ENCODE measurements around the gene LRRN4. TPM values are rescaled to one million over a fixed set of nuclear protein-coding genes. Genes with fewer than 3 reads are reported as not detected.
"Not testable (repeated sequence)": the region's sequence is repeated elsewhere in the genome, so short reads cannot be mapped to it uniquely, and the experiment has no call there.

Gene LRRN4
- total RNA-seq, 4 donors from 2014 or later: not detected

DNA sequence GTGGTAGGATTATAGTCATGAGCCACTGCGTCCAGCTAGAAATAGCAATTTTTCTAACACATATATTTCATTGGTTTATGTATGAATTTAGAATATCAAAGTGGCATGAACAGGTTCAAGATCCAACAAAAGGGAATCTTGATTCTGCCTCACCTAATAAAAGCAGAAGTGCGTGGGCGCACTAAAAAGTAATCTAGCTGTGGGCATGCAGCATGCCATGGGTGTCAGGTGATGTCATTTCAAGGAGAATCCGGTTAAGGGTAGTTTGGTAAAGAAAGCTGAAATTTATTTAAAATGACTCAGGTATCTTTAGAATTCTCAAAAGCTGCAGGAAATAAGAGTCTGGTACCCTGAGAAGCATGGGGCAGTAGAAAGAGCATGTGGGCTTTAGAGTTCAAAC, 17.6 kb downstream of the LRRN4 start:
- 94 to 98% methylated on average over 4 of the region's 4 CpGs for WGBS, 2 donors
- H3K36me3 ChIP-seq: peaks cover 4 to 73% (median 17%) of the 10 kb centered on the region in 3 donors
- no peak overlapping the region for H3K27ac ChIP-seq
- DNase-seq (ENCODE audit: low spot score in 2 of 2): no peak
- H3K4me3 ChIP-seq: no peak overlapping the region
- H3K4me1 ChIP-seq: no peaks in the 10 kb centered on the region
- H3K27me3 ChIP-seq: no peaks in the 10 kb centered on the region
- no peaks in the 10 kb centered on the region for H3K9me3 ChIP-seq
- TF ChIP-seq EP300 (IDR thresholded peaks at IDR 0.05) (no peak), POLR2A (IDR thresholded peaks at IDR 0.05) (no peak)
- TF ChIP-seq, protein P1, sequence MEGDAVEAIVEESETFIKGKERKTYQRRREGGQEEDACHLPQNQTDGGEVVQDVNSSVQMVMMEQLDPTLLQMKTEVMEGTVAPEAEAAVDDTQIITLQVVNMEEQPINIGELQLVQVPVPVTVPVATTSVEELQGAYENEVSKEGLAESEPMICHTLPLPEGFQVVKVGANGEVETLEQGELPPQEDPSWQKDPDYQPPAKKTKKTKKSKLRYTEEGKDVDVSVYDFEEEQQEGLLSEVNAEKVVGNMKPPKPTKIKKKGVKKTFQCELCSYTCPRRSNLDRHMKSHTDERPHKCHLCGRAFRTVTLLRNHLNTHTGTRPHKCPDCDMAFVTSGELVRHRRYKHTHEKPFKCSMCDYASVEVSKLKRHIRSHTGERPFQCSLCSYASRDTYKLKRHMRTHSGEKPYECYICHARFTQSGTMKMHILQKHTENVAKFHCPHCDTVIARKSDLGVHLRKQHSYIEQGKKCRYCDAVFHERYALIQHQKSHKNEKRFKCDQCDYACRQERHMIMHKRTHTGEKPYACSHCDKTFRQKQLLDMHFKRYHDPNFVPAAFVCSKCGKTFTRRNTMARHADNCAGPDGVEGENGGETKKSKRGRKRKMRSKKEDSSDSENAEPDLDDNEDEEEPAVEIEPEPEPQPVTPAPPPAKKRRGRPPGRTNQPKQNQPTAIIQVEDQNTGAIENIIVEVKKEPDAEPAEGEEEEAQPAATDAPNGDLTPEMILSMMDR (IDR thresholded peaks at IDR 0.05): no peak

DNA sequence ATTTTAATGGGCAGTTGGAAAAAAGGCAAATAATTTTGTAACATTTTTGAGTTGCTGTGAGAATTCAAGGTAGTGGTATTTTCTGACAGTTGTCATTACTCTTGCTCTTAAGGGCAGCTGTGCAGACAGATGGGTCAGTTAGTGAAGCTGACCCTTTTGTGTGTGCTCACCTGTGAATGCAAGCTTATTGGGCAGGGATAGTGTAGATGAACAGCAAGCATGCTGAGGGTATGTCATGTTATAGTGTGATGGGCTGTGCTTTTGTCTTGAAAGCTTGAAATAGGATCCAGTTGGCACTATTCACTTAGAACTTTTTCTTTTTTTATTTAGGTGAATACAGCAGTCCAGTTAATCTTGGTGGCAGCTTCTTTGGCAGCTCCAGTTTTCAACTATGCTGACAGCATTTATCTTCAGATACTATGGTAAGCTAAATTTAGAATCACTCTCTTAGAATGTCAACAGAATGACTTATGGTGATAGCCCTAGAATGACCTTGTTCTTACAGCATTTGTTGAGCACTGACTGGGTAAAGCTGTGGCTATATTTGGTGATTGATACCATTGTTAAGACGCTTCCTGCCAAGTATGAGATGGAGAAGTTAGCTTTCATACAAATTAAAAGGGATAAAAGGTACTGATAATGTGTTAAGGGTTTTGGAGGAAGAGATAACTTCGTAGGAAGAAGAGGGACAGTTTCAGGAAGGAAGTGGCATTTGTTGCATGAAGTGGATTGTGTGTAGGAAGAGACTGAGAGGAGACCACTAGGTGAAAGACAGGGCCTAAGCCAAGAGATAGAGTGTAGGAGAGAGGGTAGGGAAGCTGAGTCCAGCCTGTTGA, 19.5 kb downstream of the LRRN4 start:
- H3K4me3 ChIP-seq: no peak overlapping the region
- TF ChIP-seq POLR2A (IDR thresholded peaks at IDR 0.05): no peak
- H3K9me3 ChIP-seq: no peaks in the 10 kb centered on the region
- H3K4me1 ChIP-seq: peaks cover 0 to 16% (median 0%) of the 10 kb centered on the region in 4 donors
- H3K27me3 ChIP-seq: no peaks in the 10 kb centered on the region
- H3K36me3 ChIP-seq: peaks cover 4 to 60% (median 8%) of the 10 kb centered on the region in 3 donors
- no peak for DNase-seq (ENCODE audit: low spot score in 2 of 2)
- no peak overlapping the region for H3K27ac ChIP-seq
- 65 to 72% methylated on average over 2 of the region's 2 CpGs for WGBS, 2 donors

DNA sequence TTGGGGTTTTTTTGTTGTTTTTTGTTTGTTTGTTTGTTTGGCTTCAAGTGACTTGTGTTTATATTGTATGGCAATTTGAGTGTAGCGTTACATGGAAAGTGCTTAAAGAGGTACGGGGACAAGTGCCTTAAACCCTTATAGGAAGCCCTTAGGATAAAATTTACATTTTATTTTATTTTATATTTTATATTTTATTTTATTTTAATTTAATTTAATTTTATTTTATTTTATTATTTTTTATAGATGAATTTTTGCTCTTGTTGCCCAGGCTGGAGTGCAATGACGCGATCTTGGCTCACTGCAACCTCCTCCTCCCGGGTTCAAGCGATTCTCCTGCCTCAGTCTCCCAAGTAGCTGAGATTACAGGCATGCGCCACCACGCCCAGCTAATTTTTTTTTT, 21.0 kb downstream of the LRRN4 start:
- not testable (repeated sequence) for H3K9me3 ChIP-seq; H3K27ac ChIP-seq; DNase-seq (ENCODE audit: low spot score in 2 of 2); H3K27me3 ChIP-seq; H3K4me3 ChIP-seq
- H3K4me1 ChIP-seq: peaks cover 0 to 22% (median 0%) of the 10 kb centered on the region in 4 donors
- peaks cover 4 to 55% (median 8%) of the 10 kb centered on the region in 3 donors for H3K36me3 ChIP-seq
- 95 to 97% methylated on average over 8 of the region's 8 CpGs for WGBS, 2 donors

DNA sequence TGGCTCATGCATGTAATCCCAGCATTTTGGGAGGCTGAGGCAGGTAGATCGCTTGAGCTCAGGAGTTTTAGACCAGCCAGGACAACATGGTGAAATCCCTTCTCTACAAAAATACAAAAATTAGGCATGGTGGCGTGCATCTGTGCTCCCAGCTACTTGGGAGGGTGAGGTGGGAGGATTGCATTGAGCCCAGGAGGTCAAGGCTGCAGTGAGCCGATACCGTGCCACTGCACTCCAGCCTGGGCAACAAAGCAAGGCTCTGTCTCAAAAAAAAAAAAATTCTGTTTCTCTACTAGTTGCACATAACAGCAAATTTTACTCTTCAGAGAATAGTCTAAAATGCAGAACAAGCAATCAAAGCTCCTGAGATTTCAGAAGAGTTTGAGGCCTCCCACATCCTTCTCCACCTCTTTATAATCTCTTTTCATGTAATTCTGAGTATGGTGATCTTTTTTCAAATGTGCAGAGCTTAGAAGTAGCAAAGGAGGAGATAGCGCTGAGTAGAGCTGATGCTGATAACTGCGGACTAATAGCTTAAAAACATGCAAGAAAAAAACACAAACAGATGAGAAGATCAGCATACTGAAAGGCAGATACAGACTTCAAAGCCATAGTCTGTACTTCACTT, 23.3 kb downstream of the LRRN4 start:
- no peak overlapping the region for H3K4me3 ChIP-seq
- WGBS, 2 donors: 74 to 77% methylated on average over 6 of the region's 6 CpGs
- peak overlapping the region in 1 of 4 donors; percentile 1 for H3K27ac ChIP-seq
- H3K9me3 ChIP-seq: no peaks in the 10 kb centered on the region
- H3K27me3 ChIP-seq: no peaks in the 10 kb centered on the region
- peaks cover 0 to 22% (median 0%) of the 10 kb centered on the region in 4 donors for H3K4me1 ChIP-seq
- peaks cover 0 to 38% (median 0%) of the 10 kb centered on the region in 3 donors for H3K36me3 ChIP-seq
- TF ChIP-seq EP300 (IDR thresholded peaks at IDR 0.05) (no peak), POLR2A (IDR thresholded peaks at IDR 0.05) (no peak)
- TF ChIP-seq, protein P1 (IDR thresholded peaks at IDR 0.05): no peak
- DNase-seq (ENCODE audit: low spot score in 2 of 2): no peak

DNA sequence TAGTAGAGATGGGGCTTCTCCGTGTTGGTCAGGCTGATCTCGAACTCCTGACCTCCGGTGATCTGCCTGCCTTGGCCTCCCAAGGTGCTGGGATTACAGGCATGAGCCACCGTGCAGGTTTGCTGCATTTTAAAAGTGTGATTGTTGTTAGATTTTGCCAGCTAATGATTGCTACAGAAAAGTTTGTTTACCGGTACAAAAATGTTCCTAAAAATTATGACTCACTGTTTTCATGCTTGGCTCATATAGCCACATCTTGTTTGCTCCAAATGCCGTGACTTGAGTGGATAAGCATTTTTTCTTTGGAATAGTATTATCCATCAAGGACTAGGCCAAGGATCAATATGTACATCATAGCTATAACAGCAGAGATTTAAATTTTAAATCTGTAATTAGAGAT, 24.3 kb downstream of the LRRN4 start:
- Histone ChIP-seq H3K27me3 (no peaks in the 10 kb centered on the region), H3K27ac (peak overlapping the region in 1 of 4 donors; percentile 1), H3K4me1 (peaks cover 0 to 22% (median 0%) of the 10 kb centered on the region in 4 donors), H3K4me3 (no peak overlapping the region), H3K36me3 (peaks cover 0 to 38% (median 0%) of the 10 kb centered on the region in 3 donors), H3K9me3 (no peaks in the 10 kb centered on the region)
- no peak for DNase-seq (ENCODE audit: low spot score in 2 of 2)
- TF ChIP-seq POLR2A (IDR thresholded peaks at IDR 0.05): no peak
- TF ChIP-seq EP300 (IDR thresholded peaks at IDR 0.05): no peak
- TF ChIP-seq, protein P1 (IDR thresholded peaks at IDR 0.05): no peak
- WGBS, 2 donors: 69 to 70% methylated on average over 6 of the region's 6 CpGs

DNA sequence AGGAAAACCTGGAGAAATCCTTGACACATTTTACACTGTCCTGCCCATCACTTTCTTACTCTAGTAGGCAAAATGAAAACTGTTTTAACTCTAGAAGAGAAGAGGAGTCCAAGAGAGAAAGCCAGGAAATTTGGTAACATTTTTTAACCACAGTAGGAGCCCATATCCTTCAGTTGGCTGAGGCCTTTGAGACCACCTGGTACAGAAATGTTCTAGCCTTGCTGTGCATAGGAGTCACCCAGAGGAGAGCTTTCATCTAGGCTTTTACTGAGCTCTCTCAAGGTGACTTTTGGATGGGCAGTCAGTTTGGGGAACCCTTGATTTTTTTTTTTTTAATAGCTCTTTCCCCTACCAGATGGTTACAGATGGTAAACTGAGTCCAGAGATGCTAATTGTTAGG, 25.0 kb downstream of the LRRN4 start:
- no peak for DNase-seq (ENCODE audit: low spot score in 2 of 2)
- Histone ChIP-seq H3K4me1 (peaks cover 0 to 22% (median 0%) of the 10 kb centered on the region in 4 donors), H3K27ac (no peak overlapping the region), H3K9me3 (no peaks in the 10 kb centered on the region), H3K4me3 (no peak overlapping the region), H3K36me3 (peaks cover 0 to 38% (median 0%) of the 10 kb centered on the region in 3 donors), H3K27me3 (no peaks in the 10 kb centered on the region)
- TF ChIP-seq, protein P1 (IDR thresholded peaks at IDR 0.05): no peak
- TF ChIP-seq POLR2A (IDR thresholded peaks at IDR 0.05) (no peak), EP300 (IDR thresholded peaks at IDR 0.05) (no peak)

Measured in tibial nerve (tissue), 4 donors.